SH-SY5Y (cell line): Measurements from ENCODE around the gene DGKG.

Source experiments
- GATA2 ChIP-seq: IDR thresholded peaks from 2 replicates; pipeline ENCODE4 v1.6.1; 2011; ENCODE audit warnings: mild to moderate bottlenecking, low read depth, low read length
- GATA3 ChIP-seq: IDR thresholded peaks from 2 replicates; pipeline ENCODE4 v1.6.1; 2011; ENCODE audit warnings: low read depth, mild to moderate bottlenecking, low read length, moderate library complexity

DNA sequence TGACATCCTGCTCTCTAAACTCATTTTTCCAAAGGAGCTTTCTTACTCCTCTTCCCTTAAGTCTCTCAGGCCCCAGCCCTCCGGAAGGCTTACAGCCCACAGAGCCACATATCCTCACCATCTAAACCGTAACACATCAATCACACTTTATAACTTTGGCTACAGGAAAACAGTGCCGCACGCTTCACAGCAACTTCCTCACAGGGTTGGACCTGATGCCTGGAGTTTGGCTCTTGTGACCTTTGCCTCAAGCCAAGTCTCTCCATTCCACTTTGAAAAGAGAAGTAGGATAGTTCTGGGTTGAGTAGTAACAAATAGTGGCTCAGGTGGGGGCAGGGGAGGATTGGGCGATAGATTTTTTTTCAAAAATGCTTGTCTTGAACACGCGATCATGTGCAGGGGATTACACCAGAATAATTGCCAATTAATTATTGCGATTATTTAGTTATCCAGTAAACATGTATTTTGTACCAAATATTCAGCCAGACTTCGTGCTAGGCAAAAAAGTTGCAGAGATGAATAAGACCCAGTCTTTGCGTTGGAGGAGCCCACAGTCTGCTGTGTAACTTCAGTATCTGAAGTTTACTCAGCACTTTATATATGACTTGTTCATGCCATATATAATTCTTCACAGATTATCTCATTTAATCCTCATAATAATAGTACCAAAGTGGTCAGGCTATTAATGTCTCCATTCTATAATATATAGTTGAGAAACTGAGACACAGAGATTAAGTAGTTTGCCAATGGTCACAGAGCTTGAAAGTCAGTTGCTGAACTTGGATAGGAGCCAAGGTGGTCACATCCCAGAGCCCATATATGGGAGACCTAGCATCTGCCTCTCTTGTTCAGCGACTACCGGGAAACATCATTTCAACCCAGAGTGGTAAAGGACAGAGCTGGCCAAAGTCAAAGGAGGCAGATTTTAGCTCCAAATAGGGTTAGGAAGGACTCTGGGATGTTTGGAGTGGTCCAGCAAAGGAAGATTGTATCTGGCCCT is 250.8 kb downstream of the DGKG start:
- TF ChIP-seq GATA2 (no peak), GATA3 (no peak)
